Measurements from ENCODE around the gene UBL7.

Gene UBL7

DNA sequence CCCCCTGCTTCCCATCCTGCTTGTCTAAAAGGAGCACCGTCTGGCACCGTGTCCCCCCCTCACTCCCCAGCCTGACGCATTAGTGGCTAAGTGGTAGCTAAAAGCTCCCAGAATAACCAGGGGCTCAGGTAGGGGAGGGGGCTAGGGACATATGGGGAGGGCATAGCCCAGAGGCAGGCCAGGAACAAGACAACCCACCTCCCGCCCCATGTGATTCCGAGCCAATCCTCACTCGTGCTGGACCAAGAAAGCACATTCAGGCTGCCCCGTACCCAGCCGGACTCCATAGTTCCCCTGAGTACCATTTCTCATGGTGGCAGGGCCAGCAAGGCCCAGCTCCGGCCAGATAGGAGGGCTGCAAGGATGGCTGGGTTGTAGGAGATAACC lies 38.7 kb downstream of the UBL7 start:
- Histone ChIP-seq H3K4me1 (ENCODE audit: control insufficient read depth, insufficient read depth, low read length, poor library complexity, severe bottlenecking) (peaks cover 39% of the 10 kb centered on the region), H3K4me3 (ENCODE audit: extremely low read depth, insufficient read depth, low read length, poor library complexity, severe bottlenecking) (no peak overlapping the region), H3K36me3 (ENCODE audit: control insufficient read depth, insufficient read depth, low read length) (peaks cover 6% of the 10 kb centered on the region), H3K9me3 (ENCODE audit: control insufficient read depth, low read length) (no peaks in the 10 kb centered on the region), H3K27ac (ENCODE audit: low read depth, low read length, severe bottlenecking) (peak overlapping the region; percentile 81)
- 71 to 87% methylated on average over 6 of the region's 9 CpGs for WGBS, 2 experiments (ENCODE audit: insufficient coverage in 2 of 2)

DNA sequence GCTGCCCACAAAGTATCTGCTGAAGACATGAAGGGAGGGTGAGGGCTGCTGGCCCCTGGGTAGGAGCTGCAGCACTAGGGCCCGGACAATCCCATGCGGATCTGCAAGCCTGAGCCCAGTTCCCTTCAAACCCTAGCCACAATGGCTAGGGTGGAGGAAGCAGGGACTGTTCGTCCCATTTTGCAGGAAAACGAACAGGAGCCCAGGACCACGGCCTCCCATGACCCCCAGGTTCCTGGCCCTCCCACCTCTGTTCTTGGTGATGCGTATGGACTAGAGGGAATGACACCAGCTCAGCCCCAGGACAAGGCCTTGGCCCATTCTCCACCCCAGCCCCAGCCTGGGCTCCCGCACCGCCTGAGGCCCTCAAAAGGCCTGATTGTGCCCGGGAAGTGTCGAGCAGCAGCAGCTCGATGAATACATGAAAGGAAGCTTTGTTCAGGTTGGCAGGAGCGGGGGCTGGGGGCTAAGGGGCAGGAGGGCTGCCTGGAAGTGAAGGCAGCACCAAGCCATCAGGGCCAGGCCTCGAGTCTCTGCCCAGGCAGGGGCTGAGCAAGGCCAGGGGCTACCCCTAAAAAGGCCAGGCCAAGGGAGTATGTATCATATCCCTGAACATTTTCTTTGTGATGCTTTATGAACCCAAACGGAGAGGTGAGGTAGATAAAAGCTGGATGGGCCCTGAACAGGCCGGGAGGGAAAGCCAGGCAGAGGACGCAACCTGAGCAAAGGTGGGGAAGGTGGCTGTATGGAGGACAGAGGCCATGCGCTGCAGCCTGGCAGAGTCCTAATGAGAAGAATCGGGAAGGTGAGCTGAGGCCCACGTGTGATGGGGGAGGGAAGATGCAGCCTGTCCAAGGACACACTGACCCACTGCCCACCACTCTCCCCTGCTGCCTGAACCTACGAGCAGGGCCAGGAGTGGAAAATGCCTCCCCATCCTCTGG lies 39.4 kb downstream of the UBL7 start:
- H3K4me3 ChIP-seq (ENCODE audit: extremely low read depth, insufficient read depth, low read length, poor library complexity, severe bottlenecking) = no peak overlapping the region
- peaks cover 12% of the 10 kb centered on the region for H3K36me3 ChIP-seq (ENCODE audit: control insufficient read depth, insufficient read depth, low read length)
- 80 to 85% methylated on average over 10 to 13 of the region's 20 CpGs for WGBS, 2 experiments (ENCODE audit: insufficient coverage in 2 of 2)
- H3K4me1 ChIP-seq (ENCODE audit: control insufficient read depth, insufficient read depth, low read length, poor library complexity, severe bottlenecking) = peaks cover 39% of the 10 kb centered on the region
- H3K9me3 ChIP-seq (ENCODE audit: control insufficient read depth, low read length) = no peaks in the 10 kb centered on the region
- H3K27ac ChIP-seq (ENCODE audit: low read depth, low read length, severe bottlenecking) = peak overlapping the region; percentile 81

DNA sequence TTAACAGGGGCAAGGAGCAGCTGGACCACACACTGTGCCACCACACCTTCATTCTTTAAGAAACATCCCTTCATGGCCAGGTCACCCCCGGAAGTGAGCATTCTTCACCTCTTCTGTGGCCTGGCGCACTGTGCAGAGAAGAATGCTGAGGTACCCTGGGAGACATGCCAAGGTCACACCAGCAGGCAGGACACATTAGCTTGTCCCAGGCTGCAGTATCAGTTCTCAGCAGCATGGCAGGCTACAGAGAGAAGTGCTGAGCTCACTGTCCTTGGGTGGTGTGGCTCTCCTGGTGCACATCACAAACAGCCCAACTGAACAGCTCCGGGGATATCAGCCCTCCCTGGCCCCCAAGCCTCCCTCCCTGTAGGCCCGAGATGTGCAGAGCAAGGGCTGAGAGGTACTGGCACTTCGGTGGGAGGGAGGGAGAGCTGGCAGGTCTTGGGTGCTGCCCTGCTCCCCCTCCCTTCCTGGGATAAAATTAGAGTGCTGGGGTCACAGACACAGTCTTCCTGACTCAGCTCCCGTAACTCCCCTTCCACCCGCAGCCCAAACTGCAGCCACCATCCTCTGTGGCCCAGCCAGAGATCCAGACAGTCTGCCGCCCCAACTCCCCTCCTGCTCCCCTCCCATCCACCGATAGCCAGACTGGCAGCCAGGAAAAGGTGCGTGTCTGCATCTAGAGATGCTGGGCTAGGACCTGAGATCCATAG lies 40.6 kb downstream of the UBL7 start:
- Histone ChIP-seq H3K27ac (ENCODE audit: low read depth, low read length, severe bottlenecking) (no peak overlapping the region), H3K36me3 (ENCODE audit: control insufficient read depth, insufficient read depth, low read length) (peaks cover 25% of the 10 kb centered on the region), H3K9me3 (ENCODE audit: control insufficient read depth, low read length) (no peaks in the 10 kb centered on the region), H3K4me1 (ENCODE audit: control insufficient read depth, insufficient read depth, low read length, poor library complexity, severe bottlenecking) (peaks cover 39% of the 10 kb centered on the region), H3K4me3 (ENCODE audit: extremely low read depth, insufficient read depth, low read length, poor library complexity, severe bottlenecking) (no peak overlapping the region)
- 83 to 87% methylated on average over 5 to 7 of the region's 10 CpGs for WGBS, 2 experiments (ENCODE audit: insufficient coverage in 2 of 2)

DNA sequence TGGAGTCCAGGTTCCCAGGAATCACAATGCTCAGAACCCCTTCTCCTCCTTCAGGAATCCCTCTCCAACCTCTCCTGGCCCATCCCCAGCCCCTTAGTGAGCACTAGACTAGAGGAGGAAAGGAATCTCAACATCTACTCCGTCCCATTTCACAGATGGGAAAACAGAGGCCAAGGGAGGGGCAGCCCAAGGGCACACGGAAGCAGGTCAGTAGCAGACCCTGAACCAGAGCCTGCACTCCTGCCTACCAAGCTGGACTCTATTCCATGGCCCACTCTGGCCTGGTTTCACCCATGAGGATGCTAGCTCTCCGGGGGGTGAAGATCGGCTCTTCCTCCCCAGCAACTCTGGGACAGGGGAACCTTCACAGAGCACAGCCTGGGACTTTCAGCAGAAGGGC lies 41.5 kb downstream of the UBL7 start:
- peaks cover 34% of the 10 kb centered on the region for H3K36me3 ChIP-seq (ENCODE audit: control insufficient read depth, insufficient read depth, low read length)
- peaks cover 39% of the 10 kb centered on the region for H3K4me1 ChIP-seq (ENCODE audit: control insufficient read depth, insufficient read depth, low read length, poor library complexity, severe bottlenecking)
- no peak overlapping the region for H3K27ac ChIP-seq (ENCODE audit: low read depth, low read length, severe bottlenecking)
- H3K9me3 ChIP-seq (ENCODE audit: control insufficient read depth, low read length) = no peaks in the 10 kb centered on the region
- 95 to 100% methylated on average over 3 to 4 of the region's 4 CpGs for WGBS, 2 experiments (ENCODE audit: insufficient coverage in 2 of 2)
- H3K4me3 ChIP-seq (ENCODE audit: extremely low read depth, insufficient read depth, low read length, poor library complexity, severe bottlenecking) = no peak overlapping the region

DNA sequence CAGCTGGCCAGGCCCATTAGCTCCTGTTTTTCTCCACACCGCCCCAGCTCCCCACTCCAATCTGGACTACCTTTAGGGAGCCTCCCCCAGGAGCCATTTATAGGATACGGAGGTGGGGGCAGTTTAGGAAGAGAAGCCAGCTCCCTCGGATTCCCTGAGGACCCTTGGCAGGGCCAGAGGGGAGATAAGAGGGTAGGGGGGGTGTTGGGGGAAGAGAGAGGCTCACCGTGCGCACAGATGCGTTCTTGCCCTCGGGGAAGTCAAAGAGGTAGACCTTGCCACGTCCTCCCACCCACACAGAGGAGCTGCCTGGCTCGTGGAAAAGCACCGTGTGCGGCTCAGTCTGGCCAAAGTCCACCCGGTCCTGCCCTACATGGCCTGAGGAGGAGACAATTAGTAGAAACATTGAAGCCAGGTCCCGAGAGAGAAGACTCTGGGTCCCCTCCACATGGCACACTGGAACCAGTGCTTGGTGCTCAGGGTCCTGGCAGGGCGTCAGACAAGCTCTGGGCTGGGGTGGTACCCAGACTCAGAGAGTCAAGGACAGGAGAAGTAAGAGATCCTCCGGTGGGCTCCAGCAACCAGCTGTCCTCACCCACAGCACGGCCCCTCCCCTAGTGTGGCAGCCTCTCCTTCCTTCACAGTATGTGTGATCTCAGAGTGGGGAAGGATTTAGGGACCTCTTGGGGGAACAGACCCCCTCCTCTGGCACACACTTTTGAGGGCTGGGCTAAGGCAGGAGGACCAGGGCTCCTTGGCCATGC lies 42.2 kb downstream of the UBL7 start:
- Histone ChIP-seq H3K9me3 (ENCODE audit: control insufficient read depth, low read length) (no peaks in the 10 kb centered on the region), H3K4me3 (ENCODE audit: extremely low read depth, insufficient read depth, low read length, poor library complexity, severe bottlenecking) (no peak overlapping the region), H3K27ac (ENCODE audit: low read depth, low read length, severe bottlenecking) (no peak overlapping the region), H3K36me3 (ENCODE audit: control insufficient read depth, insufficient read depth, low read length) (peaks cover 41% of the 10 kb centered on the region), H3K4me1 (ENCODE audit: control insufficient read depth, insufficient read depth, low read length, poor library complexity, severe bottlenecking) (peaks cover 35% of the 10 kb centered on the region)
- WGBS, 2 experiments (ENCODE audit: insufficient coverage in 2 of 2) = 92 to 94% methylated on average over 13 of the region's 16 CpGs

- Histone ChIP-seq H3K36me3 (ENCODE audit: control insufficient read depth, insufficient read depth, low read length) (peaks cover 42% of the 10 kb centered on the region), H3K27ac (ENCODE audit: low read depth, low read length, severe bottlenecking) (no peak overlapping the region), H3K4me1 (ENCODE audit: control insufficient read depth, insufficient read depth, low read length, poor library complexity, severe bottlenecking) (peaks cover 24% of the 10 kb centered on the region), H3K4me3 (ENCODE audit: extremely low read depth, insufficient read depth, low read length, poor library complexity, severe bottlenecking) (no peak overlapping the region), H3K9me3 (ENCODE audit: control insufficient read depth, low read length) (no peaks in the 10 kb centered on the region)
- WGBS, 2 experiments (ENCODE audit: insufficient coverage in 2 of 2) = 96 to 98% methylated on average over 6 to 8 of the region's 9 CpGs
Measured at GRCh38 chr15:74417670-74418069, 43.3 kb downstream of the UBL7 start.

- no peaks in the 10 kb centered on the region for H3K9me3 ChIP-seq (ENCODE audit: control insufficient read depth, low read length)
- H3K27ac ChIP-seq (ENCODE audit: low read depth, low read length, severe bottlenecking) = no peak overlapping the region
- 88 to 92% methylated on average over 8 to 12 of the region's 13 CpGs for whole genome bisulfite sequencing, 2 experiments (ENCODE audit: insufficient coverage in 2 of 2)
- H3K36me3 ChIP-seq (ENCODE audit: control insufficient read depth, insufficient read depth, low read length) = peaks cover 43% of the 10 kb centered on the region
- peaks cover 20% of the 10 kb centered on the region for H3K4me1 ChIP-seq (ENCODE audit: control insufficient read depth, insufficient read depth, low read length, poor library complexity, severe bottlenecking)
- no peak overlapping the region for H3K4me3 ChIP-seq (ENCODE audit: extremely low read depth, insufficient read depth, low read length, poor library complexity, severe bottlenecking)
Measured at GRCh38 chr15:74417225-74417624, 43.7 kb downstream of the UBL7 start.

- peaks cover 10% of the 10 kb centered on the region for H3K4me1 ChIP-seq (ENCODE audit: control insufficient read depth, insufficient read depth, low read length, poor library complexity, severe bottlenecking)
- H3K36me3 ChIP-seq (ENCODE audit: control insufficient read depth, insufficient read depth, low read length) = peaks cover 51% of the 10 kb centered on the region
- H3K4me3 ChIP-seq (ENCODE audit: extremely low read depth, insufficient read depth, low read length, poor library complexity, severe bottlenecking) = no peak overlapping the region
- 89 to 96% methylated on average over 16 to 17 of the region's 19 CpGs for WGBS, 2 experiments (ENCODE audit: insufficient coverage in 2 of 2)
- H3K27ac ChIP-seq (ENCODE audit: low read depth, low read length, severe bottlenecking) = no peak overlapping the region
- H3K9me3 ChIP-seq (ENCODE audit: control insufficient read depth, low read length) = no peaks in the 10 kb centered on the region
Measured at GRCh38 chr15:74415966-74416916, 44.7 kb downstream of the UBL7 start.

DNA sequence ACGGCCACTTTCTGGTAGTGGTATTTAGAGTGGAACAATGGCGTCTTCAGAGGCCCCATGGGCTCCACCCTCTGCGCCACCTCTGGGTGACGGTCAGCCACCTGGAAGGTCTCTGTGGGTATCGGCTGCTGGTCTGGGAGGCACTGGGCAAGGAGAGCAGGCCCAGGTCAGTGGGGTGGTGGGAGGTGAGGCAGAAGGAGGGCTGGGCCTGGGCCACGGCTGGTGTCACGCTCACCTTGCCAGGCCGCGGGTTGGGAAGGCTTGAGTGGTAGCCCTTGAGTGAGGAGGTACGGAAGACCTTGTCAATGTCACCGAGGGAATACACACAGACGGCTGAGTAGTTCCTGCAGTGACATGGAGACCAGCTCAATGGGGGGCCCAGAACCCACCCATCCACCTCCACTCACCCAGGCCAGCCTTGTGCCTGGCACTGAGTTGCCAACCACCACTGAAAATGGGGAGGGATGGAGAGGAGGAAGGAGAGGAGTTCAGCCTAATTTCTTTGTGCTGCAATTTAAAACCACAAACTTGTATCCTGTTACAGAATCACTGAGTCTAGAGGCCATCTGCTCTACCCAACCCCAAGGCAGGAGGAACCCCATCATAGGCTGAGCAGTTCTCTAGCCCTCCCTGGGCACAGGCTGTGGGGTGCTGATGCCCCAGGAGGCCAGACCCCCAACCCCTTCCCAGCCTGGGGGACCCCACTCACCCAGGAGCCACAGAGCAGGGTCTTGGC lies 46.2 kb downstream of the UBL7 start:
- Histone ChIP-seq H3K4me3 (ENCODE audit: extremely low read depth, insufficient read depth, low read length, poor library complexity, severe bottlenecking) (no peak overlapping the region), H3K27ac (ENCODE audit: low read depth, low read length, severe bottlenecking) (no peak overlapping the region), H3K36me3 (ENCODE audit: control insufficient read depth, insufficient read depth, low read length) (peaks cover 62% of the 10 kb centered on the region), H3K9me3 (ENCODE audit: control insufficient read depth, low read length) (no peaks in the 10 kb centered on the region), H3K4me1 (ENCODE audit: control insufficient read depth, insufficient read depth, low read length, poor library complexity, severe bottlenecking) (no peaks in the 10 kb centered on the region)
- 98 to 100% methylated on average over 5 to 11 of the region's 12 CpGs for WGBS, 2 experiments (ENCODE audit: insufficient coverage in 2 of 2)
